HG02884 (cell line): Measurements from ENCODE around the gene USP5.
A peak's percentile ranks its signal among the peaks of the same experiment; 100 is the strongest.

Experiments
- ATAC-seq: cut with Tn5 transposase; IDR thresholded peaks from one replicate; pipeline ENCODE4 v1.9.1; 2021; ENCODE audit warnings: mild to moderate bottlenecking, moderate library complexity; ENCODE audit not compliant: unreplicated experiment

Gene USP5

GRCh38 chr12:6851921-6852650 lies at the start of gene USP5:
USP5 (plus strand) TSS chr12:6852150; CDS start chr12:6852180, 30 bp downstream.
- ATAC-seq = peak; percentile 68

- no peak for ATAC-seq
These were observed 44.8 kb upstream of the USP5 start for GRCh38 chr12:6807170-6807569.

- no peak for ATAC-seq
These were observed 42.9 kb upstream of the USP5 start for GRCh38 chr12:6809056-6809455.

GRCh38 chr12:6810758-6811157 lies 41.2 kb upstream of the USP5 start:
- no peak for ATAC-seq

GRCh38 chr12:6813363-6813762 lies 38.6 kb upstream of the USP5 start:
- ATAC-seq = no peak

- no peak for ATAC-seq
These were observed 35.4 kb upstream of the USP5 start for GRCh38 chr12:6816598-6816997.

GRCh38 chr12:6817098-6817497 lies 34.9 kb upstream of the USP5 start:
- no peak for ATAC-seq

GRCh38 chr12:6817662-6818157 lies 34.2 kb upstream of the USP5 start:
- ATAC-seq = no peak

- no peak for ATAC-seq
These were observed 33.7 kb upstream of the USP5 start for GRCh38 chr12:6818222-6818621.

- no peak for ATAC-seq
These were observed 33.3 kb upstream of the USP5 start for GRCh38 chr12:6818645-6819044.

- no peak for ATAC-seq
These were observed 32.6 kb upstream of the USP5 start for GRCh38 chr12:6819106-6820030.

GRCh38 chr12:6820166-6820565 lies 31.8 kb upstream of the USP5 start:
- ATAC-seq = no peak

- no peak for ATAC-seq
These were observed 30.1 kb upstream of the USP5 start, which contains the start of gene GPR162 for GRCh38 chr12:6821591-6822425. GPR162 (plus strand) TSS chr12:6821821; CDS start chr12:6823899, 2,078 bp downstream.

- ATAC-seq = no peak
These were observed 29.4 kb upstream of the USP5 start for GRCh38 chr12:6822426-6823135.

GRCh38 chr12:6823182-6824084 lies 28.5 kb upstream of the USP5 start:
- ATAC-seq = no peak

GRCh38 chr12:6824085-6824775 lies 27.7 kb upstream of the USP5 start:
- no peak for ATAC-seq

- ATAC-seq = no peak
These were observed 27.0 kb upstream of the USP5 start for GRCh38 chr12:6824901-6825381.

GRCh38 chr12:6825398-6826124 lies 26.4 kb upstream of the USP5 start:
- ATAC-seq = no peak
